Spleen (tissue), 7 donors: ENCODE results near the gene SYCP2.
"Not testable (repeated sequence)": the region's sequence is repeated elsewhere in the genome, so short reads cannot be mapped to it uniquely, and the experiment has no call there.

ENCODE experiments used
- CTCF ChIP-seq, 11 experiments: fragments of 200-600 bp in 7 of 11; fragments of 450-650 bp in 4 of 11; sonication (generic) in 4 of 11; IDR thresholded peaks in 8 of 11; conservative IDR thresholded peaks in 3 of 11; 1 replicate in 7 of 11; 2 replicates in 4 of 11; pipeline versions ENCODE4 v1.4.0 to v1.8.0; 2016 to 2021; ENCODE audit warnings: antibody characterized with exemption in 11 of 11, inconsistent platforms in 4 of 11, mild to moderate bottlenecking in 1 of 11
- POLR2A ChIP-seq, 3 donors: fragments of 450-650 bp; IDR thresholded peaks; one replicate each; pipeline ENCODE4 v1.5.1; 2017; ENCODE audit warnings: antibody characterized with exemption in 3 of 3, mild to moderate bottlenecking in 1 of 3
- POLR2AphosphoS5 ChIP-seq, 3 donors: sonication (generic); formaldehyde crosslinking; IDR thresholded peaks; one replicate each; pipeline ENCODE4 v1.5.1; 2017; ENCODE audit warnings: antibody characterized with exemption in 3 of 3
- donor health status: DM: no; HTN: no; CAD: no; lungs with moderate emphysema.
- donor health status: DM: no; HTN: no; CAD: no.
- donor health status: DM: no; HTN: no; CAD: no.

- not testable (repeated sequence) for TF ChIP-seq CTCF (IDR thresholded peaks at IDR 0.05 in 8 of 11, conservative IDR thresholded peaks at IDR 0.05 in 3 of 11); POLR2A (IDR thresholded peaks at IDR 0.05); POLR2AphosphoS5 (IDR thresholded peaks at IDR 0.05)
These were observed 43.4 kb downstream of the SYCP2 start for GRCh38 chr20:59890035-59890434.
